HEK293T (cell line): Measurements from ENCODE around the gene GPX4.

ENCODE experiments used
- CTBP1 ChIP-seq: fragments of 450-650 bp; IDR thresholded peaks from 2 replicates; pipeline ENCODE4 v1.6.1; 2016; ENCODE audit warnings: borderline replicate concordance
- SP1 ChIP-seq: fragments of 450-650 bp; IDR thresholded peaks from 2 replicates; pipeline ENCODE4 v1.6.1; 2017
- ZNF384 ChIP-seq: fragments of 450-650 bp; IDR thresholded peaks from 2 replicates; pipeline ENCODE4 v1.6.1; 2016
- TF ChIP-seq, protein P1 (sequence below): fragments of 450-650 bp; IDR thresholded peaks from 2 replicates; pipeline ENCODE4 v1.6.1; 2016

DNA sequence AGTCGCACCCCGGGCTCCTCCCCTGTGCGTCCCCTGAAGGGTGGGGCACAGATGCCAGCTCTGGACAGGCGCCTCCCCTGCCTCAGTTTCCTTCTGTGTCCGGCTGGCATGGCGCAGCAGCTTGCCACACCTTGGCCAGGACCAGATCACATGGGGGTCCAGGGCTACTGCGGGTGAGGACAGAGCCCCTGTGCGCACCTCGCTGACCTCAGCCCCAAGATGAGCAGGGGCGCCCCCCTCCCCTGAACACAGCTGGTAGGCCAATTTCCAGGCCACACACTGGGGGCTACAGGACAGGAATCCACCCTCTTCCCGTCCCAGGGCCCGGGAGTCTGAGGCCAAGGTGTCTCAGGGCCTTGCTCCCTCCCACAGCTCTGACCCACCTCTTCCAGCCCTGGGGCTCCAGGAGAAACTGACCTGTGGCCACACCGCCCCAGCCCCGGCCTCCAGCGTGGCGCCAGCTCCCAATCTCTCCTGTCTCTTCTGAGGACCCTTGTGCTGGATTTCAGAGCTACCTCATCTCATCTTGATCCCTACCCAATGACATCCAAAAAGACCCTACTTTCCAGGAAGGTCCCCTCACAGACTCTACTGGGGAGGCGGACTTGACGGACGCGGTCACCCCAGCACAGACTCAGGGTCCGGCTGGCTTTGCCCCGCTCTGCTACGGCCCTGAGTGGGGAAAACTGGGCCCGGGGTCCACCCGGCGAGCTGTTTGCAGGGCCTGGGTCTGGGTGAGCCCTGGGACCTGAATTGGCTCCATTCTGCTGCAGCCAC is 42.0 kb downstream of the GPX4 start:
- TF ChIP-seq ZNF384 = no peak
- no peak for TF ChIP-seq SP1
- TF ChIP-seq CTBP1 = no peak
- TF ChIP-seq, protein P1, sequence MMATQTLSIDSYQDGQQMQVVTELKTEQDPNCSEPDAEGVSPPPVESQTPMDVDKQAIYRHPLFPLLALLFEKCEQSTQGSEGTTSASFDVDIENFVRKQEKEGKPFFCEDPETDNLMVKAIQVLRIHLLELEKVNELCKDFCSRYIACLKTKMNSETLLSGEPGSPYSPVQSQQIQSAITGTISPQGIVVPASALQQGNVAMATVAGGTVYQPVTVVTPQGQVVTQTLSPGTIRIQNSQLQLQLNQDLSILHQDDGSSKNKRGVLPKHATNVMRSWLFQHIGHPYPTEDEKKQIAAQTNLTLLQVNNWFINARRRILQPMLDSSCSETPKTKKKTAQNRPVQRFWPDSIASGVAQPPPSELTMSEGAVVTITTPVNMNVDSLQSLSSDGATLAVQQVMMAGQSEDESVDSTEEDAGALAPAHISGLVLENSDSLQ = no peak
